Activated T-cell treated with anti-CD3 and anti-CD28 coated beads for 4 hours (primary cell): Measurements from ENCODE around the gene TMEM198.

Experiments
- DNase-seq: peaks from one replicate; pipeline ENCODE4 v3.0.0-alpha.2; 2020

Gene TMEM198

DNA sequence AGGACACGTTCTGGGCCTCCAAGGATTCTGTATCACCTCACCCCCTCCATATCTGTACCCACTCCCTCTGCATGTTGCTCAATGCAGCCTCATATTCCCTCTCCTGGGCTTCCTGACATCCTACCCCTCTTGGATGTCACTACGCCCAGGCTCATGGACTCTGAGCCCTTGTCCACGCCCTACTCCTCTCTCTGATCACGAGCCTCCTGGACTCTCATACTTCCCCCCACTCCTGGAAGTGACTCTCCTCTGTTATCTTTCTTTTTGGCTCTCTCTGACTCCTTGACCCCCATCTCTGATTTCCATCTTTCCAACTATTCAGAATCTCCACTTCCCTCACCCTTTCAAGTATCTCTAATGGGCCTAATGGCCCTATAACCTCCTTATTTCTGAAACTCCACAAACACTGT, 2.1 kb downstream of the TMEM198 start:
- DNase-seq, result no peak

DNA sequence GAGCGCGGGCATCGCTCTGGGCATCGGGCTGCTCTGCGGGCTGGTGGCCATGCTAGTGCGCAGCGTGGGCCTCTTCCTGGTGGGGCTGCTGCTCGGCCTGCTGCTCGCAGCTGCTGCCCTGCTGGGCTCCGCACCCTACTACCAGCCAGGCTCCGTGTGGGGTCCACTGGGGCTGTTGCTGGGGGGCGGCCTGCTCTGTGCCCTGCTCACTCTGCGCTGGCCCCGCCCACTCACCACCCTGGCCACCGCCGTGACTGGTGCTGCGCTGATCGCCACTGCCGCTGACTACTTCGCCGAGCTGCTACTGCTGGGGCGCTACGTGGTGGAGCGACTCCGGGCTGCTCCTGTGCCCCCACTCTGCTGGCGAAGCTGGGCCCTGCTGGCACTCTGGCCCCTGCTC, 3.8 kb downstream of the TMEM198 start:
- DNase-seq, result no peak

DNA sequence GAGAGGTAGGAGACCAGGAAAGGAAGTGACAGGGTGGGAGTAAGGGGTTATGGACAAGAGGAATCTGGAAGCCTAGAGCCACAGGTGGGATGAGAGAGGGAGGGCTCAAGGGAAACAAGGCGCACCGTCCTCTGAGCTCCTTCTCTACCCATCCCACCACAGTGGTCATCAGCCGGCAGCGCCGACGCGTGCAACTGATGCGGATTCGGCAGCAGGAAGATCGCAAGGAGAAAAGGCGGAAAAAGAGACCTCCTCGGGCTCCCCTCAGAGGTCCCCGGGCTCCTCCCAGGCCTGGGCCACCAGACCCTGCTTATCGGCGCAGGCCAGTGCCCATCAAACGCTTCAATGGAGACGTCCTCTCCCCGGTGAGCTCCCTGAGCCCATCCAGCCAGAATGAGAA, 5.2 kb downstream of the TMEM198 start:
- DNase-seq, result no peak

DNA sequence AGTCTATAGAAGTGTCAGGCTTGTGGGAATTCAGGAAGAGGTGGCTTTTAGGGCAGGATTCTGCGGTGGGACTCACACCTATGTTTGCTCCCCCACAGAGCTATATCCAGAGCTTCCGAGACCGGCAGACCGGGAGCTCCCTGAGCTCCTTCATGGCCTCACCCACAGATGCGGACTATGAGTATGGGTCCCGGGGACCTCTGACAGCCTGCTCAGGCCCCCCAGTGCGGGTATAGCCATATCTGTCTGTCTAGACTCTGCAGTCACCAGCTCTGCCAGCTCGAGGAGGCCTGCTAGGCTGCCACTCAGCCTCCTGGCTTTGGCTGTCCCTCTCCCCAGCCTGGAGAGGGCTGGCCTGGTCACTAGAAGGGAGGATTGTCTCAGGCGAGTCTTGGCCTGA, 5.8 kb downstream of the TMEM198 start:
- no peak for DNase-seq

DNA sequence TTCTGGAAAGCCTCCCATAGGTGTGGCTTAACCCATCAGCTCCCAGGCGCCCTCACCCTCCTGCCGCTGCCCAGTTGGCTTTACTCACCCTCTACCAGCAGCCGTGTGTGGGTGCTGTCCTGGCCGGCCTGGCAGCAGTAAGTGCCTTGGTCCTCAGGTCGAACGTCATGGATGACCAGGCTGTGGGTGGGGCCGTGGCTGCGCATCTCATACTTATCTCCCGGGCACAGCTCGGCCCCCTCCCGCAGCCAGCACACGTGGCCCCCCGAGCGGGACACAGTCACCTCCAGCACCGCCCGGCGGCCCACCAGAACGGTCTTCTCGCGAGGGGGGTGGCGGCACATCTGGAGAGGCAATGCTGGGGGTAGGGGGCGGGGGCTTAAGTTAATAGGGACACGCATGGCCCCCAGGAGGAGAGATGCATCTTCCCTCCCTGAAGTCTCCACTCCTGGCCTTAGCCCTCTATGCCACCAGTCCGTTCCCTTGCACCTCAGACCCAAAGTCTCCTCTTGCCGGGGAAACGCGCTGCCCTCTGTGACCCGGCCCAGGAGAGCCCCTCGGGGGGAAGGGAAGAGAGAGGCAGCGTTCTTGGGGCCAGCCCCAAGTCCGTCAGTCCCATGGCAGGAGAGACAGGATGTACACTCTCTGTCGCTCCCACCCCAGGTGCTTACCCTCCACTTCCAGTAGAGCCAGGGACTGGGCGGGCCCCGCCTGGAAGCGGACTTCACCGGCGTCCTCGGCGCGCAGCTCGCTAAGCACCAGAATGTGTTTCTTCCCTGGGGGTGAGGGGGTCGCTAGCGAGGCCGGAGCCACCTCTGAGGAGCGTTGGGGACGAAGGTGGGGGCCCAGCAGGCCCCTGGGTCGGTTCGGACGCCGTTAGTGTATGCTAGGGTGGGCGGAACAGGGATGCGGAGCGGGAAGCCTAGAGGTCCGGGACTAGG, 7.9 kb downstream of the TMEM198 start:
- DNase-seq, result no peak

DNA sequence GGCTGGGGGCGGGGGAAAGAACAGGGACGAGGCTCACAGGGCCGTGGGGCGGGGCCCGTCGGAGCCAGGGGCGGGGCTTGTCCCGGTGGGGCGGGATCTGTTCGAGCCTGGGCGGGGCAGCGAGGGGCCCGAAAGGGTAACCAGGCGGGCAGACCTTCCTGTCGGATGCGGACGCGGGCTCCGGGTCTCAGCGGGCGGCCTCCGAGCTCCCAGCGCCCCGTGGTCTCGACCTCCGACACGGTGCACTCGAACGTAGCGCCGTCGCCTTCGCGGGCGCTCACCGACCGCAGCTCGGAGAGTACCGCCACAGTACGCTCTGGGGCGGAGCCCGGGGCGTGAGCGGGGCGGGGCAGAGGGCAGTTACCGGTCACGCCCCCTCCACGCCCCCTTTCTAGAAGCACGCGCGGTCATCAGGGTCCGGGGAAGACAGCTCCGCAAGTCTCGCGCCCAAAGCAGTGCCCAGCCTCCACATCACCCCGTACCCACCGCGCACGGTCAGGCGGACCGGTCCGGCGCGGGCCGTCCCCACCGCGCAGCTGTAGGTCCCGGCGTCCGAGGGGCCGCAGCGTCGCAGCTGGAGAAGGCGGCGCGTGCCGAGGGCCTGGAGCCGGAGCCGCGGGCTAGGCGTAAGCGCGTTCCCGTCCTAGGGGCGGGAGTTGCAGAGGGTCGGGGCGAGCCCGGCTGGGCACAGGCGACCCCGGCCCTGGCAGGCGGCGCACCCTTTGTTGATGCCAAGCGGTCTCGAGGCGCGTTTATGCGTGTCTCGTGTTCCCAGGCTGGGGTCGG, 8.7 kb downstream of the TMEM198 start:
- peak; percentile 73 for DNase-seq

DNA sequence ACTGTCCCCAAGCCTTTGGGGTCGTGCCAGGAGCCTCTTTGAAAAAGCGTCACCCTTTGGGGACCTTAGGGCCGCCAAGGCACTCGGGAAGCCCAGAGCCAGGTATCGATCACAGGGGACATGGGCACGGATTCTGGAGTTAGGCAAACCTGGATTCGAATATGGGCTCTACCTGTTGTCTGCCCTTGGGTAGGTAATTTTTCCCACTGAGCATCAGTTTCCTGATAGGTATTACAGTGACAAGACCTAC, 9.3 kb downstream of the TMEM198 start:
- DNase-seq, result no peak

DNA sequence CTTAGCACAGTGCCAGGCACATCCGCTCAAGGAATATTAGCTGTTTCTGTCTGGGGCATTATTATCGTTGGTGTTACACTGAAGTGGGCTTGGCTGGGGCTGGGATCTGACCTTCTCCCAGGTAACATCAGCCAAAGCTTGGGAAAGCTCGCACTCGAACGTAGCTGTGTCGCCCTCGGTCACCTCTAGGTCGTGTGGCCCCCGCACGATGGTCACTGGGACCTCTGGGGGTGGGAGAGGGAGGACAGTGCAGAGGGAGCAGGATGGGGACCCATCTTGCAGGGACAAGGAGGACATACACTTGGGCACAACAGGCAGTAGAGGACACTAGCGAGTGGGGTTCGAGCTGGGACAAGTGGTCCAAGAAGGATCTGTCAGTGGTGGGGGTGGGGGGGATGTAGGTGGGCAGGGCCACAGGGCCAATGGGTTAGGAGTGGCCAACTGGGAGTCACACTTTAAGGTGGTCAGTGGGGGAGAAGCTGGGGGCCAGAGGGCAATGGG, 9.7 kb downstream of the TMEM198 start:
- no peak for DNase-seq

DNA sequence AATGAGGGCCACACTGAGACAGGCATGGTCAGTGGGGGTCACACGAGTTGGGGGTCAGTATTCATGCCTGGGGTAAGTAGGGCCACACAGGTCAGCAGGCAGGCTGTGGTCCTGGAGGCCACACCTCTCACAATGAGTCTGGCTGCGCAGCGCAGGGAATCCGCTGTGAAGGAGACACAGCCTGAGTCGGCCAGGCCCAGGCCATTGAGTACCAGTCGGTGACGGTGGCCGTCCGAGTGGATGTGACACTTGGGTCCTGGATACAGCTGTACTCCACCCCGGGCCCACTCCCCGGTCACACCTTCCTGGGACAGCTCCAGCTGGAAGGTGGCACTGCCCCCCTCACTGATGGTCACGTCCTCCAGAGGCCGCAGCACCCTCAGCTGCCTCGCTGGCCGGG, 10.5 kb downstream of the TMEM198 start:
- DNase-seq, result no peak

DNA sequence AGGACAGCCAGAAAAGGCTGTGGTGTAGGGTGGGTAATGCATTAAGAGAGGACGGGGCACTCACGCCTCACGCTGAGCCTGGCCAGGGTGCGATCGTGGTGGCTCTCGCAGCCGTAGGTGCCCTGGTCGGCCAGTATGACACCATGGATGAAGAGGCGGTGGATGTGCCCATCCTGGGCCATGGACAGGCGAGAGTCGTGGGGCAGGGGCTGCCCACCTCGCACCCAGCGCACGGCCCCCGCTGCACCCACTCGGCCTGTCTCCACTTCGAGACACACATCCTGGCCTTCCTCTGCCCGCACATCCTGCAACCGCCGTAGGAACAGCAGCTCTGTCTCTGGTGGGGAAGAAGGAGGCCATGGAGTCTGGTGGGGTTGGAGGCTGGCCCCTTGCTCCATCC, 12.1 kb downstream of the TMEM198 start:
- no peak for DNase-seq

DNA sequence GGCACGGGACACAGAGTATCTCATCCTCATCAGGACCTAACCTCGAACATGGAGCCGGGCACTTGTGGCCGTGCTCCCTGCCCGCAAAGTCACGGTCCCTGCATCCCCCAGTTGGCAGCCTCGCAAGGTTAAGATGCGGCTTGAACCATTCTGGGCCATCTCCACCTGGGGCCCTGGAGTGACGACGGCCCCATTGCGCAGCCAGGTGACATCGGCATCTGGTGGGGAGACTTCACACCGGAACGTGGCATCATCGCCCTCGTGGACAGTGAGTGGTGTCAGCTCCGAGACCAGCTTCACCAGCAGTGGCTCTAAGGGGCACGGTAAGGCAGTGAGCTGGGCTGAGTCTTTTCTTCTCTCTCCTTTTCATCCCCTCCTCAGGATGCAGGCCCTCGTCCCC, 12.6 kb downstream of the TMEM198 start:
- DNase-seq, result no peak

DNA sequence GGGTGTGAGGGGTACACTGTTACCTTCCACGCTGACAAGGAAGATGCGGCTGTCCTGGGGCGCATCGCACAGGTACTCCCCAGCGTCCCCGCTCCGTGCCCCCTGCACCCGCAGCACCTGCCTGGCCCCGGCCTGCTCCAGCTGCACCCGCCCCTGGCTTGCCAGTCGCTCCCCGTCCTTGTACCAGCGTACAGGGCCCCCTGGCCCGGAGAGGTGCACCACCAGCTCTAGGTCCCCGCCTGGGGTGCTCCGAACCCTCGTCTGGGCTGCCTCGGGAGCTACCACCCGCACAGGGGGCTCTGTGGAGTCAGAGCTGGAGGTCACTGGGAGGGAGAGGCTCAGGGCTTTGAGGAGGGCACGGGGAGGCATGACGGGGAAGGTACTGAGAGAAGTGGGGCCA, 13.5 kb downstream of the TMEM198 start:
- no peak for DNase-seq

DNA sequence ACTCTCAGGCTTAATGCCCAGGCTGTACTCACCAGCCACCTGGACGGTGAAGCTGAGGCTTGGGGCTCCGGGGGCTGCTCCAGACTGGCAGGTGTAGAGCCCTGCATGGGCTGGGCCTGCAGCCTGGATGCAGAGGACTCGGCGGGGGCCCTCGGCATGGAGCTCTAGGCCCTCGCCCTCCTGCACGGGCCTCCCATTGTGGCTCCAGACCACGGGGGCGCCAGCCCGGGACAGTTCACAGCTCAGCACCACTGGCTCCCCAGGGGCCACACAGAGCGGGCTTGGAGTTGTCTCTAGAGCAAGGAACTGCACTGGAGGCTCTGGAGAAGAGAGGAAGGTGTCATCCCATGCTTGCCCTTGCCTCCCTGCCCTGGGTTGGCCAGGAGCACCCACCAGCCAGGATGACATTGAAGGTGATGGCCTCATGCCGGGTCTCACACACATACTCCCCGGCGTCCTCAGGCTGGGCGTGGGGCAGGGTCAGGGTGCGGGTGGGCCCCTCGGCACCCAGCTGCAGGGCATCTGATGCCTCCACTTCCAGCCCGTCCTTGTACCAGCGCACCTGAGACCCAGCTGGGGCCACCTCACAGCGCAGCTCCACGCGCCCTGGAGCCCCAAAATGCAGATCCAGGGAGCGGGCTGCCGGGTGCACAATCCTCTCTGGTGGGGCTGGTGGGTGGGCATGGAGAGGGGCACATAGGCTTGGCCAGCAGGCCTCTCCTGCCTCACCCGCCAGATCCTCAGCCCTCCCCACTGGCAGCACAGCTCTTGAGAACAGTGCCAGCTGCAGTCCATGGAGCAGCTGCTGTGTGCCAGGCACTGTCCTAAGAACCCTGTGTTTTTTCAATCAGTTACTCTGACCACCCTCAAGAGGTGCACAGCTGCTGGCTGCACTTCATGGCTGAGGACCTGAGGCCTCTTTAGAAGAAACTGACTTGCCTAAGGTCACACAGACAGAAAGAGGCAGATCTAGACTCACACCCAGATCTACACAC, 14.3 kb downstream of the TMEM198 start:
- no peak for DNase-seq

DNA sequence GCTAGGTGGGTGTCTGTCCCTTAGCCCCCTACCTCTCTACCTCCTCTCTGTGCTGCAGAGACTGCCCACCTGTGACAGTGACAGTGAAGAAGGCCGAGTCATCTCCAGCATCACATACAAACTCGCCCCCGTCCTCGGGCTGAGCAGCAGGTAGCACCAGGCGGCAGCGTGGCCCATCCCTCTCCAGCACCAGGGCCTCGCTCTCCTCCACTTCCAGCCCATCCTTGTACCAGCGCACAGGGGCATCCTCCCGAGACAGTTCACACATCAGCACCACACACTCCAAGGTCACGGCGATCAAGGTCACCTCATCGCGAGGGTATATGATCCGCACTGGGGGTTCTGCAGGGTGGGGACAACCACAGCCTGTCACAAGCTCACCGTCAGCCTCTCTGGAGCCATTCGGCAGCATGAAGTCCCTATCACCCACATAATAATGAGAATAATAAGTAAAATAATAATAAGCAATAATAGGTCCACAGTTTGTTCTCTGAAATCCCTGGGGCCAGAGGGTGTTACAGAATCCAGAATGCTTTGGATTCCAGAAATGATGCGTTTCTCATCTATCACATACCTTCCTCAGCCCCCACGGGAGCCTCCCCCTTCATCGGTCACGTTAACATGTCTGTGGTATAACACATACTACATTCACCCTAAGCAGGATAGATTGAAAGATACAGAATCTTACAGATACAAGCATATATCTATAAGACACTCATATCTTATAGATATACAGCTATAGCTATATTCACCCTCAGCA, 15.5 kb downstream of the TMEM198 start:
- DNase-seq, result no peak

DNA sequence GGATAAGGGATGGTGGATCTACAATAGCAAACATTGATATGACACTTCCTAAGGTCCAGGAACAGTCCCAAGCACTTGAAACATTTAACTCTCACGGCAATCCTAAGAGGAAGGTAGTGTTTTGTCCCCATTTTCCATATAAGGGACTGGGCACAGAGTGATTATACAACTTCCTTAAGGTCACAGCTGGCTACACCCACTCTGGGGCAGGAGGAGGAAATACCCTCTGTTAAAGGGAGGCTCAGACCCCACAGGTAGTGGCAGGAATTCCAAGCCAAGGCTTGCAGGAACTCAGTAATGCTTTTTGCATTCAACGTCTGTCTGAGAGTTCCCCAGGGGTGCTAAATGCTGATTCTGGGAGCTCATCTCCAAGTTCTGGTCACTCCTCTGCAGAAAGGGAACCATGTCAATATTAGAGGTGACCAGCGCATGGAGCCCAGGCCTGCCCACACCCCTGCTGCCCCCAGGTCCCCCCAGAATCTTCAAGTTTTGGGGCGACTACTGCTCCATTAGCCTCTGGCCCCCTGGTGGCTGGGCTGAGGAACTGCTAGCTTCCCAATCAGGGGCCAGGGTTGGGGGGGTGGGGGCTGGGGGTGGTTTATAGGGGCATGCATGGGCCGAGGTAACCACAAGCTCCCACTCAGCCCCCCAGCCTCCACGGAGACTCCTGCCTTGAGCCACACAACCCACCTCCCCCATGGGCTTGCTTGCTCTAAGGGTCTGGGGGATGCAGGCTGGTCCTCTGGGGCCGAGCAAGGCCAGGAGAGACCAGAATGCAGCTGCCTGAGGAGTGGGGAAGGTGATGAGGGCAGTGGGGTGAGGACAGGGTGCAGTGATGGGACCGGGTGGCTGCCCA, 16.4 kb downstream of the TMEM198 start:
- DNase-seq, result no peak

DNA sequence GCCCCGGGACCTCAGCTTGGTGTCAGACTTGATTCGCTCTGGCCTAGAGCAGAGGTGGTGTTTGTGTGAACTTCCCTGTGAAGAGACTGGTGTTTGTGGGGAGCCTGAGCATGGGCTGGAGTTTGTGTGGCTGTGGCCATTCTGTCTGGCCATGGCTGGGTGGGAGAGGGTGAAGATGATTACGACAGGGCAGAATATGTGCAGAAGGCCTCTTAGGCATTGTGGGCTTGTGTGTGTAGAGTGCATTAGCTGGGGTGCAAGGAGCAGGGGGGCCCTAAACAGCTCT, 17.0 kb downstream of the TMEM198 start:
- no peak for DNase-seq

DNA sequence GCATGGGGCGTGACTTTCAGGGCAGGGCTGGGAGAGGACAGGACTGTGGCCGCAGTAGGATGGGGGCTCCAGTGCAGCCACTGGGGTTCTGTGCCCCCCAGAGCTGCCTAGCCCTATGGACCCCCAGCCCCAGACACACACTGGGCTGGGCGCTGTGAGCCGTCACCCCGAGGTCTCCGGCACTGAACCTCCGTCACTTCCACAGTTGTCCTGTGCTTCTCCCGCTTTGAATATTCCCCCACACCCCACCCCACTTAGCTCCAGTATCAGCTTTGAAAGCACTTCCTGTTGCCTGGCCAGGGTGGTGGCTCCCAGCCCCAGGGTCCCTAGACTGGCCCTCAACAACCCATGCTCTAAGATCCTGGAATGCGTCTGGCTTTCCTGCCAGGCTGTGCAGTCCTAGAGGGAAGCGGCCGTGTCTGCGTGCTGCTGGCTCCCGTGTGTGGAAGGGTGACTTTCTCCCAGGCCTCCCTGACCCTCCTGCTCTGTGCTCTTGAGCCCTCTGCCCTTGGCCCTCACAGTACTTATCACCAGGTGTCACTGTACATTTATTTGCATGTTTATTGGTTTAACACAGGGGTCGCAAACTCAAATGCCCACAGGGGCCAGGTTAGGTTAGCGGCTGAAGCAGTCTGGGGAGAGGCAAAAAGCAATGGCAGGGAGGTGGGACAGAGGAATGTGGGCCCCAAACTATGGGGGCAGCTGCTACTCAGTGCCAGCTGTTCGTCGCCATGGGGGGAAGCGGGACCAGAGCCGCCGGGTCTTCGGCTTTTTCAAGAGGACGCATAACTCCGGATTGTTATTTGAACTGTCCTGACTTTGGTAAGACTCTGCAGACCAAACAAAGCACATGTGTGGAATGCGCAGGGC, 17.6 kb downstream of the TMEM198 start:
- no peak for DNase-seq

DNA sequence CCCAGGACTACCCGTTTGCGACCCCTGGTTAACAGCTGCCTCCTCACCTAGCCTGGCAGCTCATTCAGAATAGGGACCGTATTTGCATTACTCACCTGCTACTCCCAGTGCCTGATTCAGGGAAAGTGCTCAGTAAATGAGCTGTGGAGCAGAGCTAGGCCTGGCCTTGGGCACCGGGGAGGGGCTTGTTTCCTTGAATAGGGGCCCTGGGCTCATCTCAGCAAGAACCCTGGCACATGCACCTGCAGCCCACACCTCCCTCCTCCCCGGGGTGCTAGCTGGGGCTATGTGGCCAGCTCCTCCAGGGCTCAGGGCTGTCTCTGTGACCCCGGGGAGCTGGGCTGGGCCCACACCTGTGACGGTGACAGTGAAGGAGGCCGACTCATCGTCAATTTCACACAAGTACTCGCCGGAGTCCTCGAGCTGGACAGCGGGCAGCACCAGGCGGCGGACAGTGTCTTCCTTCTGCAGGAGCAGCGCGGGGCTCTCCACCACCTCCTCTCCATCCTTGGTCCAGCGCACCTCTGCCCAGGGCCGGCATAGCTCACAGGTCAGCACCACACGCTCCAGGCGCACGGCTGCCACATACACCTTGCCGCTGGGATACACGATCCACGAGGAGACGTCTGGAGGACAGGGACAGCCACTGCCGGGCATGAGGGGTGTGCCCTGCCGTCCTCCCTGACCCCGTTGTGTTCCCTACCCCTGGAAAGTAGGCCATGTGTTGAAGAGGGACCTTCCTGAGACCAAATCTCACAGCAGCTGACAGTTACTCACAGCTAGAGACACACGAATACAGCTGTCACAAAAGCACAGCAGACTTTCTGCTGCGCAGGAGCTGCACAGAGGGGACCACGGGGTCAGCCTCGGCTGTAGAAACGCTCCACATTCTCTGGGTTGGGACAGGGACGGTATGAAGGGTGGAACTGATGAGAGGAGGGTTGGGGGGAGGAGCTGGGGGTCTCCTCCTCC, 18.5 kb downstream of the TMEM198 start:
- no peak for DNase-seq

DNA sequence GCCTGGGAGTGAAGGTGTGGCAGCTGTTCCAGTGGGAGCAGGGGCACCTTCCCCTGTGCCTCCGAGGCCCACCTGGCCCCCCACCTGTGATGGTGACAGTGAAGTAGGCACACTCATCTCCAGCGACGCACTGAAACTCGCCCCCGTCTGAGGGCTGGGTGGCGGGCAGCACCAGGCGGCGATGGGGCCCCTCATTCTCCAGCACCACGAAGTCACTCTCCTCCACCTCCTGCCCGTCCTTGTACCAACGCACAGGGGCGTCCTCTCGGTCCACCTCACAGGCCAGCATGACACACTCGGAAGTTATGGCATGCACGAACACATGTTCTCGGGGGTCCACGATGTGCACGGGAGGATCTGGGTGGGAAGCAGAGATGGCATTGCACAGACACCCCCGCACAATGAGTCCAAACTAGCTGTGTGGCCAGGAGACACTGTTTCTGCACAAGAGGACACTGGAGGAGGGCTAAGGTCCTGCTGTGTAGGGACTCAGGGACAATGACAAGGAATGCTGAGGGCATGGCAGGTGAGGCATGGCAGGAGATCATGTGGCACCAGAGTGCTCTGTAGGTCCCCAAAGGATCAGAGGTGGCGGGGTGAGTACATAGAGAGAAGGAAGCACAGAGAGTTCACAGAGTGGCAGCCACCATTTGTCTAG, 19.6 kb downstream of the TMEM198 start:
- no peak for DNase-seq
